ENCODE data around the gene FCHO2. TPM values are rescaled to one million over a fixed set of nuclear protein-coding genes. Genes with fewer than 3 reads are reported as not detected.
A peak's percentile ranks its signal among the peaks of the same experiment; 100 is the strongest.

FCHO2 gene
- total and polyA plus RNA-seq, 9 donors, result 12.1 to 34.4 (median 26.0) TPM

DNA sequence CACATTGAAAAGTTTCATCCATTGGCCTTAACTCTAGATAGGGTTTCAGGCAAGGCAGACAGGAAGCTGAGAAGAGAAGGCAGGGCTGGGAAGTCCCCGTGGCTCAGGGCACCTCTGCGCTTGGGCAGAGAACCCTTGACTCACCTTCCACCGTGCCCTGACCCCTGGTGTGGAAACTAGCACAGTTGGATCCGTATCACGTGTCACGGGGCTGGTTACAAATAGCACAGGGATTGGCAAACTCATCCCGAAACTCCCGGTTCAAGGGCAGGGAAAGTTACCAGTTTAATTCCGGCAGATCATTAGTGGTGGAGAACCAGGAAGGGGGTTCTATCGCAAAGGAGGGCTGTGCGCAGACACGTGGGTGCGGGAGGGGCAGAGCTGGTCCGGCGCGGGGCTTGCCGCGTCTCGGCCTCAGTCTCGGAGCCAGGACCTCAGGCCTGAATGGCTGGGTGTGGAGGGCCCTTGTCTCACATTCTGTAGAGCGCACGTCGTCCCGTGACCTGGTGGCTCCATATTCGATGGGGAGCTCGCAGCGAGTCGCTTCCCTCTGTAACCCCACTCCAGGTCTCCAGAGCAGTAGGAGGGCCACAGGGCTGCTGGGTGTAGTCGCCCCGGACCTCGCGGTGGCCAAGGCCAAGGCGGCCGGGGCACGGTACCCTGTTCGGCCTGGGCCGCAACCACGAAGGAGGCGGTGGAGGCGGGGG lies 163.8 kb downstream of the FCHO2 start:
- WGBS, 3 donors, result 30 to 55% (median 33%) methylated on average over 34 to 40 of the region's 40 CpGs
- no peak overlapping the region for H3K27ac ChIP-seq

DNA sequence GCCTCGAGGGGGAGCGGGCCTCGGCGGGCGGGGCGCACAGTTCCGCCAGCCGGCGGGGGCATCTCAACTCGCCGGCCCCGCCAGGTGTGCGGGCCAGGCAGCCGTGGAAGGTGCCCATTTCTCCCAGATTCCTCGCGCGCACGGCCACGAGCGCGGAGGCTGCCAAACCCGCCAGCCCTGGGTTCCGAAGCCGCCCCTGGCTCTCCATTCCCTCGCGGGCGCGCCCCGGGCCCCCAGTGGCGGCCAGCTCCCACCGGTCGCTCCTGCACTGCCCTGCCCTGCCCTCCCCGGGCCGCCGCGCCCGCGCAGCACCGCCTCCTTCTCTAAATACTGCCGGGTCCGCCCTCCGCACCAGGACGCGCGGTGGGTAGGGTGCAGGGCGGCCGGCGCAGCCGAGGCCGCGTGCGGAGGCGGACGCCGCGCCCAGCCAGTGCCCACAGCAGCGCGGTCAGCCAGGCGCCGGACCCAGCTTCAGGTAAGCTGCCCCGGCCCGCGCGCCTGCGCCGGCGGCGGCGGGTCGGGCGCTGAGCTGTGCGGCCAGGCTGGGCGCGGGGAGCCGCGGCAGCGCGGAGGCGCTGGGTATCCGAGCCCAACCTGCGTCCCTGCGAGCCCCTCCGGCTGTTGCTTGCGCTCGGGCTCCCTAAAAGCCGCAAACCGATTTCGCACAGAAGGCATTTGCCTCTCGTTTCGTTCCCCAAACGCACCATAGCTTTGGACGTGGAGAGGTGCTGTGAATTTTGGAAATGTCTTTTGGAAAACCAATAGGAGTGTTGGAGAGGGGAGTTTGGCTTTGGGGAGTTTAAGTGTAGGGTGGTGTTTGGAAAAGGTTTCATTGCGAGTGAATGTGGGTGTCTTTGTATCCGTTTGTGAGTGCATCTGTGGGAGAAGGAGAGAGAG lies 164.6 kb downstream of the FCHO2 start, which contains the start of gene TMEM171:
Gene TMEM171, plus strand, starts transcription at position 354 of the 897 bp plus-strand sequence. CDS start 2,799 bp downstream, outside the sequence.
- no peaks in the 10 kb centered on the region for H3K9me3 ChIP-seq
- H3K4me3 ChIP-seq, result peak within 1 kb of the TSS; percentile 30
- peak in 1 of 5 donors; percentile 24 for DNase-seq
- H3K36me3 ChIP-seq, result no peaks in the 10 kb centered on the region
- no peak within 1 kb of the TSS for H3K27ac ChIP-seq
- H3K27me3 ChIP-seq, result no peaks in the 10 kb centered on the region
- 0 to 2% (median 0%) methylated on average over 33 to 94 of the region's 94 CpGs for WGBS, 3 donors
- no peaks in the 10 kb centered on the region for H3K4me1 ChIP-seq (ENCODE audit: insufficient read depth)
- intact Hi-C loops (cut with DNase I), result no loop called here
- TF ChIP-seq, protein P1, sequence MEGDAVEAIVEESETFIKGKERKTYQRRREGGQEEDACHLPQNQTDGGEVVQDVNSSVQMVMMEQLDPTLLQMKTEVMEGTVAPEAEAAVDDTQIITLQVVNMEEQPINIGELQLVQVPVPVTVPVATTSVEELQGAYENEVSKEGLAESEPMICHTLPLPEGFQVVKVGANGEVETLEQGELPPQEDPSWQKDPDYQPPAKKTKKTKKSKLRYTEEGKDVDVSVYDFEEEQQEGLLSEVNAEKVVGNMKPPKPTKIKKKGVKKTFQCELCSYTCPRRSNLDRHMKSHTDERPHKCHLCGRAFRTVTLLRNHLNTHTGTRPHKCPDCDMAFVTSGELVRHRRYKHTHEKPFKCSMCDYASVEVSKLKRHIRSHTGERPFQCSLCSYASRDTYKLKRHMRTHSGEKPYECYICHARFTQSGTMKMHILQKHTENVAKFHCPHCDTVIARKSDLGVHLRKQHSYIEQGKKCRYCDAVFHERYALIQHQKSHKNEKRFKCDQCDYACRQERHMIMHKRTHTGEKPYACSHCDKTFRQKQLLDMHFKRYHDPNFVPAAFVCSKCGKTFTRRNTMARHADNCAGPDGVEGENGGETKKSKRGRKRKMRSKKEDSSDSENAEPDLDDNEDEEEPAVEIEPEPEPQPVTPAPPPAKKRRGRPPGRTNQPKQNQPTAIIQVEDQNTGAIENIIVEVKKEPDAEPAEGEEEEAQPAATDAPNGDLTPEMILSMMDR (IDR thresholded peaks at IDR 0.05), result no peak
- TF ChIP-seq EP300 (IDR thresholded peaks at IDR 0.05) (no peak), POLR2A (IDR thresholded peaks at IDR 0.05) (no peak)

More for the DNA sequence above, 163.8 kb downstream of the FCHO2 start:
- Histone ChIP-seq H3K9me3 (no peaks in the 10 kb centered on the region), H3K36me3 (no peaks in the 10 kb centered on the region), H3K4me3 (peak overlapping the region; percentile 30), H3K27me3 (no peaks in the 10 kb centered on the region), H3K4me1 (ENCODE audit: insufficient read depth) (no peaks in the 10 kb centered on the region)
- intact Hi-C loops (cut with DNase I), result no loop called here
- DNase-seq, result no peak
- no peak for TF ChIP-seq EP300 (IDR thresholded peaks at IDR 0.05)
- TF ChIP-seq, protein P1 (IDR thresholded peaks at IDR 0.05), result no peak
- TF ChIP-seq POLR2A (IDR thresholded peaks at IDR 0.05), result no peak

DNA sequence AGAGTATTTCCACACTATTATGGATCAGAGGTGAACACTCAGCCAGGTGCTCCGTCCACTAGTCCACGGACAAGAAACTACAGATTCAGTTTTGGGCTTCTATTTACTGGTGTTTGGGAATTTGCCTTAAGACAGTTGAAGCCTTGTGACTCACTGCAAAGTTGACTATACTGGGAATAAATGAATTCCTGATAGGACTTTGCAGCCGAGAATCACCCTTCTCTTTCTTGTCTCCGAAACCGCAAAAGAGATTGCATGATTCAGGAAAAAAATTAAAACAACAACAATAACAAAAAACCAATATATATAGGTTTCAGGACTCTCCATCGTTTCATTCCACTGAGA lies 165.2 kb downstream of the FCHO2 start:
- Histone ChIP-seq H3K36me3 (no peaks in the 10 kb centered on the region), H3K9me3 (no peaks in the 10 kb centered on the region), H3K4me3 (peak overlapping the region; percentile 30), H3K27me3 (no peaks in the 10 kb centered on the region), H3K4me1 (ENCODE audit: insufficient read depth) (no peaks in the 10 kb centered on the region), H3K27ac (no peak overlapping the region)
- intact Hi-C loops (cut with DNase I), result no loop called here
- TF ChIP-seq EP300 (IDR thresholded peaks at IDR 0.05), result no peak
- TF ChIP-seq POLR2A (IDR thresholded peaks at IDR 0.05), result no peak
- TF ChIP-seq, protein P1 (IDR thresholded peaks at IDR 0.05), result no peak
- WGBS, 3 donors, result 22 to 33% (median 26%) methylated on average over 6 of the region's 6 CpGs
- DNase-seq, result no peak

DNA sequence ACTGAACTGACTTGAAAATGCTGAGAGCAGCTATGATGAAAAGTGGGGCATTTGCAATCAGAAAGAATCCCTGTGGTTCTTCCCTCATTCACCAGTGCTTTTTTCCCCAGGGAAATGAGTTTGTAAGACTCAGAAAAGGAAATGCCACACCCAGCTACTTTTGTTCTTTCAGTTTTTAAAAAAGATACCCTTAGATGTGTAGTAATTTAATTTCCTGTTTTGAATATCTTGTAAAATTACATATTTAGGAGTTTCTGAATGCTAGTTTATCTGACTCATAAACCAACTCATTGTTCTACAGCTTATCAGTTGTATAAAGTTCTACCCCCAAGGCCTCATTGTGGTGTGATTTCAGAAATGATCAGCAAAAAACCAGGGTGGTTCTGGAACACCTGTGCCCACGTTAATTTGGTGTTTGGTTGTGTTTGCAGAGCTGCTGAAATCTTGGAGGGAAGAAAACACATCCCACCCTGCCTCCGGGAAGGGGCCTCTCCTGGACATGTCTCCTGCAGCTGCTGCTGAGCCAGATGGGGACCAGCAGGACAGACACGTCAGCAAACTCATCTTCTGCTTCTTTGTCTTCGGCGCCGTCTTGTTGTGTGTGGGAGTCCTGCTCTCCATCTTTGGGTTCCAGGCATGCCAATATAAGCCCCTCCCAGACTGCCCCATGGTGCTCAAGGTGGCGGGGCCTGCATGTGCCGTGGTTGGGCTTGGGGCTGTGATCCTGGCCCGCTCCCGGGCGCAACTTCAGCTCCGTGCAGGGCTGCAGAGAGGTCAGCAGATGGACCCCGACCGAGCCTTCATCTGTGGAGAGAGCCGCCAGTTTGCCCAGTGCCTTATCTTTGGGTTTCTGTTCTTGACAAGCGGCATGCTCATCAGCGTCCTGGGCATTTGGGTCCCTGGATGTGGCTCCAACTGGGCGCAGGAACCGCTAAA lies 167.3 kb downstream of the FCHO2 start:
- WGBS, 3 donors, result 70 to 75% (median 73%) methylated on average over 19 of the region's 19 CpGs
- Histone ChIP-seq H3K27me3 (no peaks in the 10 kb centered on the region), H3K9me3 (no peaks in the 10 kb centered on the region), H3K4me1 (ENCODE audit: insufficient read depth) (no peaks in the 10 kb centered on the region), H3K4me3 (no peak overlapping the region), H3K36me3 (no peaks in the 10 kb centered on the region), H3K27ac (no peak overlapping the region)
- TF ChIP-seq, protein P1 (IDR thresholded peaks at IDR 0.05), result no peak
- TF ChIP-seq POLR2A (IDR thresholded peaks at IDR 0.05) (no peak), EP300 (IDR thresholded peaks at IDR 0.05) (no peak)
- DNase-seq, result no peak
- intact Hi-C loops (cut with DNase I), result no loop called here
